22Rv1 (cell line): ENCODE results near the gene ZNF746.

ENCODE experiments used
- H3K27ac ChIP-seq: fragments of 450-650 bp; 2 replicates; pipeline ENCODE4 v1.5.1; 2017
- ZFX ChIP-seq: fragments of 450-650 bp; IDR thresholded peaks from 2 replicates; pipeline ENCODE4 v1.6.1; 2017; ENCODE audit warnings: antibody characterized with exemption, borderline replicate concordance
- TF ChIP-seq, protein P1 (sequence below): fragments of 450-650 bp; IDR thresholded peaks from 2 replicates; pipeline ENCODE4 v1.5.1; 2017; ENCODE audit warnings: mild to moderate bottlenecking

Gene ZNF746

DNA sequence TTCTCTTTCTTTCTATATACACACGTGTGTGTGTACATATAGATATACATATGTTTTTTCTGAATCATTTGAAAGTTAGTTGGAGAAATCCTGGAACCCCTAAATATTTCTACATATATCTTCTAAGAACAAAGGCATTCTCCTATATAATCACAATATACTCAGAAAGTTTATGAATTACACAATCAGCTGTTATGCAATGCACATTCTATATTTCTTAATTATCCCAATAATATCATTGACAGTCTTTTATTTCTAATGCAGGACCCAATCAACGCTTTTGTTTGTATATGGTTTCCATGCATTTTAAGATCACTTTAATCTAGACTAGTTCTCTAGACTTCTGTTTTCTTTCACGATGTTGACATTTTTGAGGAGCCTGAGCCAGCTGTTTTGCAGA is 27.7 kb upstream of the ZNF746 start:
- TF ChIP-seq, protein P1, sequence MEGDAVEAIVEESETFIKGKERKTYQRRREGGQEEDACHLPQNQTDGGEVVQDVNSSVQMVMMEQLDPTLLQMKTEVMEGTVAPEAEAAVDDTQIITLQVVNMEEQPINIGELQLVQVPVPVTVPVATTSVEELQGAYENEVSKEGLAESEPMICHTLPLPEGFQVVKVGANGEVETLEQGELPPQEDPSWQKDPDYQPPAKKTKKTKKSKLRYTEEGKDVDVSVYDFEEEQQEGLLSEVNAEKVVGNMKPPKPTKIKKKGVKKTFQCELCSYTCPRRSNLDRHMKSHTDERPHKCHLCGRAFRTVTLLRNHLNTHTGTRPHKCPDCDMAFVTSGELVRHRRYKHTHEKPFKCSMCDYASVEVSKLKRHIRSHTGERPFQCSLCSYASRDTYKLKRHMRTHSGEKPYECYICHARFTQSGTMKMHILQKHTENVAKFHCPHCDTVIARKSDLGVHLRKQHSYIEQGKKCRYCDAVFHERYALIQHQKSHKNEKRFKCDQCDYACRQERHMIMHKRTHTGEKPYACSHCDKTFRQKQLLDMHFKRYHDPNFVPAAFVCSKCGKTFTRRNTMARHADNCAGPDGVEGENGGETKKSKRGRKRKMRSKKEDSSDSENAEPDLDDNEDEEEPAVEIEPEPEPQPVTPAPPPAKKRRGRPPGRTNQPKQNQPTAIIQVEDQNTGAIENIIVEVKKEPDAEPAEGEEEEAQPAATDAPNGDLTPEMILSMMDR, result no peak
- no peak for TF ChIP-seq ZFX
- no peak overlapping the region for H3K27ac ChIP-seq

DNA sequence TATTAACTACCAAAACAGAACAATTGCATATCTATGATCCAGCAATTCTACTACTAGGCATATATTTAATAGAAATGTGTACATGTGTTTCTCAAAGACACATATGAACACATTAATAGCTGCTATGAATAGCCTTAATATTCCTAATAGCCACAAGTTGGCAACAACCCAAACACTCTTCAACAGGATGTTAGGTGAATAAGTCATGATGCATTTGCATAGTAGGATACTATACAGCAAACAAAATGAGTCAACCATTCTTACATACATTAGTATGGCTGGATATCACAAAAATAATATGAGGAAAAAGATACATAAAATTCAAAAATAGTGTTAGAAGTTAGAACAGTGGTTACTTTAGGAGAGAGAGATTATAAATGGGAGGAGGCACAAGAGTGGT is 26.8 kb upstream of the ZNF746 start:
- no peak overlapping the region for H3K27ac ChIP-seq
- no peak for TF ChIP-seq ZFX
- TF ChIP-seq, protein P1, result no peak

DNA sequence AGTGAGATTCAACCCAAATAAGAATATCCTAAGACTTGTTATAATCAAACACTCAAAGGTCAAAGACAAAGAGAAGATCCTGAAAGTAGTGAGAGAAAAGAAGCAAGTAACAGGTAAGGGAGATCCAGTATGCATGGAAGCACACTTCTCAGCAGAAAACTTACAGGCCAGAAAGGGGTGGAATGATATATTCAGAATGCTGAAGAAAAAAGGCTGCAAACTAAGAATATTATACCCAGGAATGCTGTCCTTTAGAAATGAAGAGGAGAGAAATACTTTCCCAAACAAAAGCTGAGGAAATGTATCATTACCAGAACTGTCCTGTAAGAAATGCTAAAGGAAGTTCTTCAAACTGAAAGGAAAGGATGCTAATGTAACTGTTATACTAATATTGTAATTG is 12.6 kb upstream of the ZNF746 start:
- H3K27ac ChIP-seq, result no peak overlapping the region
- TF ChIP-seq ZFX, result no peak
- TF ChIP-seq, protein P1, result no peak

DNA sequence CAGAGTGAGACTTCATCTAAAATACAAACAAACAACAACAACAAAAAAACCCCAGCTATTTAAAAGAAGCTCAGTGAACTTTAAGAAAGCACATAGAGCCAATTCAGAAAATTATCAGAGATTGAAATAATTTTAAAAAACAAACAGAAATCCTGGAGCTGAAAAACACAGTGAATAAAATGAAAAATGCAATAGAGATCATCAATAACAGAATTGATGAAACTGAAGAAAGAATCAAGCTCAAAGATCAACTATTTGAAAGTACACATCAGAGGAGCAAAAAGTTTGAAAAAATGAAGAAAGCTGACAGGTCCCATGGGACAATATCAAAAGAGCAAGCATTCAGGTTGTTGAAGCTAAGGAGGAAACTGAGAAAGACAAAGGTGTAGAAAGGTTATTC is 12.2 kb upstream of the ZNF746 start:
- no peak for TF ChIP-seq ZFX
- TF ChIP-seq, protein P1, result no peak
- no peak overlapping the region for H3K27ac ChIP-seq

DNA sequence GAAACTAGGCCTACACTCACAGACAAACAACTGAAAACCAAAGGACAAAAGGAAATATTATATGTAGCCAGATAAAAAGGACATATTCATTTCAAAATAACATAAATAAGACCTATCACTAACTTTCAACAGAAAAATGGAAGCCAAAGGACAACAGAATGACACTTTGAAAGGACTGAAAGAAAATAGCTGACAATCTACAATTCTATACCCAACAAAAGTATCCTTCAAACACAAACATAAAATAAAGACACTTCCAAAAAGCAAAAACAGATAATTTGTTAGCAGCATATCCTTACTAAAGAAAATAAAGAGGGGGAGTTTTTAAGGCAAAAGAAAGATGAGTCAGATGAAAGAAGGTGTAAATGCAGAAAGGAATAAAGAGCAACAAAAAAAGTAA is 7.9 kb upstream of the ZNF746 start:
- TF ChIP-seq ZFX, result no peak
- TF ChIP-seq, protein P1, result no peak
- H3K27ac ChIP-seq, result no peak overlapping the region

DNA sequence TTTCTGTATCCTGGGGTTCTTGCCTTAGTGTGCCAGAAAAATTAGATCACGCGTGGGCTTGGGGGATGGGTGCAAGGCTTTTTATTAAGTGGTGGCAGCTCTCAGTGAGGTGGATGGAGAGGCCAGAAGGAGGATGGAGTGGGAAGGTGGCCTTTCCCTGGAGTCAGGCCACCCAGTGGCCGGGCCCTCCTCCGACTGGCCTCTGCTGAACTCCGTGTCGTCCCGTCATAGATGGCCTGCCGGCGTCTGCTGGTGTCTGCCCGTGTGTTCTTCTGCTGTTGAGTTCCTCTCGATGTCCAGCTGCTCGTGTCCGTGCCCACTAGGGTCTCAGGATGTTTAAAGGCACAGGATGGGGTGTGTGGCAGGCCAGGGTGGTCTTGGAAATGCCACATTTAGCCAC is 4.0 kb upstream of the ZNF746 start:
- H3K27ac ChIP-seq, result no peak overlapping the region
- TF ChIP-seq, protein P1, result no peak
- TF ChIP-seq ZFX, result no peak

DNA sequence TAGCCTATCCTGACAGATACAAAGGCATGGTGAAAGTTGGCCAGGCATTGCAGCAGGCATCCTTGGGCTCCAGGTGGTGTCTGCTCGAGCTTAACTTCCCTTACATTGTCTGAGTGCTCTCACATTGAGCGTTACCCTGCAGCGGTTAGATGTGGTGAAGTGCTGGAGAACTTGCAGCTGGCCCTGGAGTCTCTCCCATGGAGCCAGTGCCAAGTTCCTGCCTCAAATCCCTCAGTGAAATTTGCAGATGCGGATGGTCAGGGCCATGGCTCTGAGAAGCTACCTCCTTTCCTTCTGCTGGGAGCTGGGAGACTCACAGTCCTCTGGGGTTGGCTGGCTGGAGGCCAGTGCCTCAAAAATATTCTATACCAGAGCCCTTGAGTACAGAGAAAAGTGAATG is 3.3 kb upstream of the ZNF746 start:
- TF ChIP-seq ZFX, result no peak
- TF ChIP-seq, protein P1, result no peak
- no peak overlapping the region for H3K27ac ChIP-seq
